CD4-positive, alpha-beta T cell treated with Interleukin-10 for 1 hour (primary cell): Measurements from ENCODE around the gene EPHA10.

Source experiments
- DNase-seq: peaks from one replicate; pipeline ENCODE4 v3.0.0-alpha.2; 2020

EPHA10 gene

GRCh38 chr1:37732111-37732780 is 32.7 kb downstream of the EPHA10 start:
- DNase-seq: no peak

GRCh38 chr1:37731312-37732019 is 33.5 kb downstream of the EPHA10 start:
- no peak for DNase-seq

- DNase-seq: no peak
Measured at GRCh38 chr1:37730376-37730775, 34.5 kb downstream of the EPHA10 start.

- DNase-seq: no peak
Measured at GRCh38 chr1:37728416-37728815, 36.5 kb downstream of the EPHA10 start.

GRCh38 chr1:37726751-37727585 is 38.0 kb downstream of the EPHA10 start:
- DNase-seq: no peak

- no peak for DNase-seq
Measured at GRCh38 chr1:37725851-37726613, 38.9 kb downstream of the EPHA10 start.

- no peak for DNase-seq
Measured at GRCh38 chr1:37724575-37724974, 40.3 kb downstream of the EPHA10 start.

GRCh38 chr1:37723390-37724078 is 41.4 kb downstream of the EPHA10 start:
- DNase-seq: no peak

GRCh38 chr1:37723072-37723389 is 41.9 kb downstream of the EPHA10 start:
- DNase-seq: no peak

- no peak for DNase-seq
Measured at GRCh38 chr1:37722181-37723071, 42.5 kb downstream of the EPHA10 start.

- no peak for DNase-seq
Measured at GRCh38 chr1:37721565-37721964, 43.4 kb downstream of the EPHA10 start.

GRCh38 chr1:37720231-37721130 is 44.4 kb downstream of the EPHA10 start:
- no peak for DNase-seq

- no peak for DNase-seq
Measured at GRCh38 chr1:37719572-37720195, 45.2 kb downstream of the EPHA10 start.

GRCh38 chr1:37718901-37719571 is 45.9 kb downstream of the EPHA10 start:
- DNase-seq: no peak

GRCh38 chr1:37718181-37718900 is 46.6 kb downstream of the EPHA10 start:
- DNase-seq: no peak

GRCh38 chr1:37717631-37718030 is 47.3 kb downstream of the EPHA10 start:
- DNase-seq: no peak

- no peak for DNase-seq
Measured at GRCh38 chr1:37716321-37716720, 48.6 kb downstream of the EPHA10 start.

GRCh38 chr1:37714689-37715088 is 50.2 kb downstream of the EPHA10 start:
- no peak for DNase-seq

GRCh38 chr1:37714226-37714625 is 50.7 kb downstream of the EPHA10 start:
- DNase-seq: no peak
